ENCODE results near the gene U2AF1L4.

GRCh38 chr19:35732540-35733179 is 12.6 kb downstream of the U2AF1L4 start:
- no peak for TF ChIP-seq CTCF (IDR thresholded peaks at IDR 0.05; ENCODE audit: poor library complexity, severe bottlenecking)
- no peak for TF ChIP-seq EP300 (conservative IDR thresholded peaks at IDR 0.05; ENCODE audit: poor library complexity, severe bottlenecking)
- no peak for TF ChIP-seq POLR2AphosphoS5 (IDR thresholded peaks at IDR 0.05)
- TF ChIP-seq RAD21 (conservative IDR thresholded peaks at IDR 0.05), result no peak
- TF ChIP-seq EZH2 (IDR thresholded peaks at IDR 0.05; ENCODE audit: borderline replicate concordance, insufficient read depth, low read length, poor library complexity, severe bottlenecking), result no peak
- TF ChIP-seq TAF1 (IDR thresholded peaks at IDR 0.05; ENCODE audit: low read depth), result no peak
- TF ChIP-seq, protein P1, sequence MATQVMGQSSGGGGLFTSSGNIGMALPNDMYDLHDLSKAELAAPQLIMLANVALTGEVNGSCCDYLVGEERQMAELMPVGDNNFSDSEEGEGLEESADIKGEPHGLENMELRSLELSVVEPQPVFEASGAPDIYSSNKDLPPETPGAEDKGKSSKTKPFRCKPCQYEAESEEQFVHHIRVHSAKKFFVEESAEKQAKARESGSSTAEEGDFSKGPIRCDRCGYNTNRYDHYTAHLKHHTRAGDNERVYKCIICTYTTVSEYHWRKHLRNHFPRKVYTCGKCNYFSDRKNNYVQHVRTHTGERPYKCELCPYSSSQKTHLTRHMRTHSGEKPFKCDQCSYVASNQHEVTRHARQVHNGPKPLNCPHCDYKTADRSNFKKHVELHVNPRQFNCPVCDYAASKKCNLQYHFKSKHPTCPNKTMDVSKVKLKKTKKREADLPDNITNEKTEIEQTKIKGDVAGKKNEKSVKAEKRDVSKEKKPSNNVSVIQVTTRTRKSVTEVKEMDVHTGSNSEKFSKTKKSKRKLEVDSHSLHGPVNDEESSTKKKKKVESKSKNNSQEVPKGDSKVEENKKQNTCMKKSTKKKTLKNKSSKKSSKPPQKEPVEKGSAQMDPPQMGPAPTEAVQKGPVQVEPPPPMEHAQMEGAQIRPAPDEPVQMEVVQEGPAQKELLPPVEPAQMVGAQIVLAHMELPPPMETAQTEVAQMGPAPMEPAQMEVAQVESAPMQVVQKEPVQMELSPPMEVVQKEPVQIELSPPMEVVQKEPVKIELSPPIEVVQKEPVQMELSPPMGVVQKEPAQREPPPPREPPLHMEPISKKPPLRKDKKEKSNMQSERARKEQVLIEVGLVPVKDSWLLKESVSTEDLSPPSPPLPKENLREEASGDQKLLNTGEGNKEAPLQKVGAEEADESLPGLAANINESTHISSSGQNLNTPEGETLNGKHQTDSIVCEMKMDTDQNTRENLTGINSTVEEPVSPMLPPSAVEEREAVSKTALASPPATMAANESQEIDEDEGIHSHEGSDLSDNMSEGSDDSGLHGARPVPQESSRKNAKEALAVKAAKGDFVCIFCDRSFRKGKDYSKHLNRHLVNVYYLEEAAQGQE (IDR thresholded peaks at IDR 0.05; ENCODE audit: borderline replicate concordance), result no peak
